GM12865 (cell line): ENCODE data around the gene ALDH2.
"Not testable (repeated sequence)": the region's sequence is repeated elsewhere in the genome, so short reads cannot be mapped to it uniquely, and the experiment has no call there.

Experiments used
- DNase-seq: peaks from one replicate; pipeline ENCODE4 v3.0.0; 2010; ENCODE audit warnings: low read depth
- H3K4me3 ChIP-seq: 2 replicates; pipeline ENCODE4 v1.5.1; 2011; ENCODE audit warnings: mild to moderate bottlenecking, low read depth, low read length, control low read depth
- CTCF ChIP-seq: IDR thresholded peaks from 2 replicates; pipeline ENCODE4 v1.5.1; 2011; ENCODE audit warnings: low read length, control low read depth, low read depth, inconsistent platforms; ENCODE audit not compliant: insufficient read depth; ENCODE audit errors: missing control alignments

The ALDH2 gene

GRCh38 chr12:111766608-111767361 is at the start of gene ALDH2:
TSS of gene ALDH2 (plus strand) at chr12:111766933. CDS start at chr12:111766983, 50 bp downstream.
- peak; percentile 61 for DNase-seq
- TF ChIP-seq CTCF = no peak
- peak within 1 kb of the TSS; percentile 81 for H3K4me3 ChIP-seq

- H3K4me3 ChIP-seq, DNase-seq: not testable (repeated sequence)
Observed at GRCh38 chr12:111719316-111719715, 47.4 kb upstream of the ALDH2 start.

- no peak overlapping the region for H3K4me3 ChIP-seq
- no peak for DNase-seq
- TF ChIP-seq CTCF = no peak
Observed at GRCh38 chr12:111720457-111720856, 46.3 kb upstream of the ALDH2 start.

- not testable (repeated sequence) for DNase-seq, H3K4me3 ChIP-seq
Observed at GRCh38 chr12:111723646-111724360, 42.9 kb upstream of the ALDH2 start.

- DNase-seq = no peak
- no peak overlapping the region for H3K4me3 ChIP-seq
- no peak for TF ChIP-seq CTCF
Observed at GRCh38 chr12:111728795-111729194, 37.9 kb upstream of the ALDH2 start.

- H3K4me3 ChIP-seq = no peak overlapping the region
- DNase-seq = no peak
- no peak for TF ChIP-seq CTCF
Observed at GRCh38 chr12:111730420-111730819, 36.3 kb upstream of the ALDH2 start.

GRCh38 chr12:111732786-111733185 is 33.9 kb upstream of the ALDH2 start:
- no peak for DNase-seq
- no peak overlapping the region for H3K4me3 ChIP-seq
- TF ChIP-seq CTCF = no peak
